CD14-positive monocyte (primary cell): Measurements from ENCODE around the gene RPL10. TPM values are rescaled to one million over a fixed set of nuclear protein-coding genes. Genes with fewer than 3 reads are reported as not detected.

ENCODE experiments used
- DNase-seq, 3 donors: peaks; one replicate each; pipeline ENCODE4 v3.0.0-alpha.2; 2011 to 2022
- H2AFZ ChIP-seq: 2 replicates; pipeline ENCODE4 v1.6.0; 2012; ENCODE audit warnings: mild to moderate bottlenecking, low read depth, low read length, inconsistent platforms; ENCODE audit not compliant: insufficient read depth, poor library complexity, severe bottlenecking
- H3K27ac ChIP-seq, 2 donors: 1 replicate in 1 of 2; 2 replicates in 1 of 2; pipeline ENCODE4 v1.5.1; 2012 to 2013; ENCODE audit warnings: low read length in 2 of 2, control low read depth in 1 of 2, inconsistent platforms in 1 of 2, low read depth in 1 of 2, mild to moderate bottlenecking in 1 of 2
- H3K27me3 ChIP-seq, 2 donors: one replicate each; pipeline versions ENCODE4 v1.6.0 to v1.6.1; 2011 to 2013; ENCODE audit warnings: low read length in 2 of 2; ENCODE audit not compliant: control insufficient read depth in 2 of 2, insufficient read depth in 2 of 2
- H3K36me3 ChIP-seq, 2 donors: replicated peaks in 1 of 2; 1 replicate in 1 of 2; 2 replicates in 1 of 2; pipeline versions ENCODE4 v1.5.1 to v1.6.1; 2012 to 2013; ENCODE audit warnings: low read length in 2 of 2, control low read depth in 1 of 2, inconsistent platforms in 1 of 2, mild to moderate bottlenecking in 1 of 2; ENCODE audit not compliant: insufficient read depth in 2 of 2, control insufficient read depth in 1 of 2
- H3K4me1 ChIP-seq, 2 donors: 1 replicate in 1 of 2; 2 replicates in 1 of 2; pipeline versions ENCODE4 v1.5.1 to v1.6.1; 2012 to 2013; ENCODE audit warnings: low read length in 2 of 2, control low read depth in 1 of 2, inconsistent platforms in 1 of 2, mild to moderate bottlenecking in 1 of 2, moderate library complexity in 1 of 2; ENCODE audit not compliant: insufficient read depth in 2 of 2, control insufficient read depth in 1 of 2
- H3K4me2 ChIP-seq: replicated peaks from 2 replicates; pipeline ENCODE3; 2012; ENCODE audit warnings: low read length, moderate library complexity, mild to moderate bottlenecking; ENCODE audit not compliant: poor library complexity, severe bottlenecking; ENCODE audit errors: extremely low read depth
- H3K4me3 ChIP-seq, 3 experiments: fragments of 200-600 bp in 1 of 3; sonication (generic) in 1 of 3; replicated peaks in 1 of 3; 1 replicate in 2 of 3; 2 replicates in 1 of 3; pipeline ENCODE4 v1.5.1; 2011 to 2013; ENCODE audit warnings: low read length in 3 of 3, mild to moderate bottlenecking in 3 of 3, control low read depth in 2 of 3, low read depth in 2 of 3, inconsistent platforms in 1 of 3, moderate library complexity in 1 of 3
- H3K79me2 ChIP-seq: 2 replicates; pipeline ENCODE4 v1.6.0; 2012; ENCODE audit warnings: mild to moderate bottlenecking, control low read depth, inconsistent platforms, low read length, moderate library complexity; ENCODE audit not compliant: insufficient read depth
- H3K9ac ChIP-seq: 2 replicates; pipeline ENCODE4 v1.6.0; 2017; ENCODE audit warnings: low read length, mild to moderate bottlenecking; ENCODE audit not compliant: insufficient read depth, poor library complexity, severe bottlenecking
- H3K9me3 ChIP-seq, 2 donors: replicated peaks in 1 of 2; 1 replicate in 1 of 2; 2 replicates in 1 of 2; pipeline versions ENCODE4 v1.5.1 to v1.6.1; 2012 to 2013; ENCODE audit warnings: low read length in 2 of 2, control low read depth in 1 of 2; ENCODE audit not compliant: control insufficient read depth in 1 of 2, insufficient read depth in 1 of 2
- H4K20me1 ChIP-seq: 2 replicates; pipeline ENCODE4 v1.6.0; 2012; ENCODE audit warnings: mild to moderate bottlenecking, low read length, control low read depth, moderate library complexity; ENCODE audit not compliant: insufficient read depth
- H3K27ac Mint-ChIP-seq, 7 donors: one replicate each; pipeline ENCODE4 v1.8.0; 2020; ENCODE audit warnings: mild to moderate bottlenecking in 7 of 7, mixed read lengths in 7 of 7, moderate library complexity in 6 of 7, inconsistent platforms in 2 of 7
- H3K27me3 Mint-ChIP-seq, 3 donors: one replicate each; pipeline ENCODE4 v1.8.0; 2021 to 2022; ENCODE audit warnings: low read depth in 3 of 3, mild to moderate bottlenecking in 3 of 3, mixed read lengths in 3 of 3, moderate library complexity in 3 of 3, inconsistent platforms in 1 of 3
- H3K36me3 Mint-ChIP-seq, 2 donors: one replicate each; pipeline ENCODE4 v1.8.0; 2020; ENCODE audit warnings: mixed read lengths in 2 of 2, inconsistent platforms in 1 of 2, mild to moderate bottlenecking in 1 of 2
- H3K4me1 Mint-ChIP-seq: one replicate; pipeline ENCODE4 v1.8.0; 2020; ENCODE audit warnings: mild to moderate bottlenecking, mixed read lengths
- H3K4me3 Mint-ChIP-seq, 2 donors: one replicate each; pipeline ENCODE4 v1.8.0; 2020; ENCODE audit warnings: mild to moderate bottlenecking in 2 of 2, mixed read lengths in 2 of 2, moderate library complexity in 1 of 2
- H3K9me3 Mint-ChIP-seq, 7 donors: one replicate each; pipeline ENCODE4 v1.8.0; 2020 to 2022; ENCODE audit warnings: mixed read lengths in 7 of 7, mild to moderate bottlenecking in 6 of 7, moderate library complexity in 6 of 7, inconsistent platforms in 2 of 7
- CTCF ChIP-seq: fragments of 200-600 bp; IDR thresholded peaks from one replicate; pipeline ENCODE4 v1.8.0; 2022; ENCODE audit warnings: antibody characterized with exemption, mild to moderate bottlenecking
- WGBS: methylation state at CpG from one replicate; pipeline ENCODE4 v1.1.5; 2013; ENCODE audit warnings: missing lambda C conversion rate; ENCODE audit not compliant: insufficient coverage; 5-methylcytosine and 5-hydroxymethylcytosine counted together
- intact Hi-C, 2 donors: fragments of 100-400 bp; cut with micrococcal nuclease; formaldehyde crosslinking; loops; one replicate each; pipeline versions ENCODE4 v1.15.0 to v1.15.1; 2023
- polyA plus RNA-seq, 3 donors: library from polyadenylated mRNA; depleted of rRNA in 1 of 3; unstranded in 2 of 3; stranded (reverse) in 1 of 3; fragments of 300-500 nt in 2 of 3; fragments of >200 nt in 1 of 3; fragmentation: Illumina TruSeq in 2 of 3; gene quantifications; 1 replicate in 2 of 3; 2 replicates in 1 of 3; pipeline ENCODE4 v1.2.3, GENCODE V29; 2012 to 2021

Gene RPL10
- polyA plus RNA-seq, 3 donors: 1,536 to 5,639 (median 1,724) TPM

DNA sequence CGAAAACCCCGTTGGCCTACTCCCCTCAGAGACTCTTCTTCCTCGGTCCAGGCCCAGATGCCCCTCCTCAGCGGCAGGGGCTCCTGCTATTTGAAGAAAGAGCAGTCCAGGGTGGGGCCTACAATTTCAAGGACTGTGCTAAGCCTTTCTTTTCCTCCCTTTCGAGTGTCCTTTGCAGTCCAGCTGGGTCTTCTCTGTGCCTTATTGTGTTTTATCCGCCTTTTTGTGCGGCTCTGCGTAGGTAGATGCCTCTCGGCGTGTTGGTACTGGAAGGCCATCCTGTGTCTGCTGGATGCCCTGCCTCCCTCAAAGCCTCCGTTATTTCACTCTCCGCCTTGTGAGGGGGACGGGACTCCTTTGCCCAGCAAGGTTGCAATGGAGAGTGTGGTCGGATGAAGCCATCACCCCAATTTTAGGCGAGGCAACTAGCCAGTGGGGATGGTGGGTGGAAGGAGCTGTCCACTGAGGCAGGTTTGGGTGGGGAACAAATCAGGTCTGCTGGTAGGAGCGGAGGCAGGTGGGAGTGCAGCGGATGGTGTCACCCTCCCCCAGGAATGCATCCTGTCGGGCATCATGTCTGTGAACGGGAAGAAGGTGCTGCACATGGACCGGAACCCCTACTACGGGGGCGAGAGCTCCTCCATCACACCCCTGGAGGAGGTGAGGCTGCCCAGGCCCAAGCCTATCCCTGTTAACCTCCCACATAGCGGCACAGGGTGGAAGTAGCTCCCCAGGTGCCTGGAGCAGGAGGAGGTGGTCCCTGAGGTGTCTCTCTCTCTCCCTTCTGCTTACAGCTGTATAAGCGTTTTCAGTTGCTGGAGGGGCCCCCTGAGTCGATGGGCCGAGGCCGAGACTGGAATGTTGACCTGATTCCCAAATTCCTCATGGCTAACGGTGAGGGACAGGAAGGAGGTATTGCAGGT lies 40.1 kb downstream of the RPL10 start:
- H3K9ac ChIP-seq: peak overlapping the region; percentile 60
- intact Hi-C loops: loop anchor here in 1 of 2 donors (5.0 kb wide), 1 partner anchor 36 kb away; no protein-coding TSS in a partner anchor
- no peak overlapping the region for H3K27ac ChIP-seq

More for the DNA sequence above, 40.1 kb downstream of the RPL10 start:
- peak overlapping the region; percentile 53 to 75 (median 55) for H3K4me3 ChIP-seq
- H3K9me3 ChIP-seq: peaks cover 0 to 5% of the 10 kb centered on the region in 2 donors
- peak overlapping the region; percentile 85 to 86 for H3K4me3 Mint-ChIP-seq
- DNase-seq: no peak
- peaks cover 35% of the 10 kb centered on the region for H3K79me2 ChIP-seq
- H2AFZ ChIP-seq: no peak overlapping the region
- peaks cover 55 to 62% of the 10 kb centered on the region in 2 donors for H3K36me3 ChIP-seq
- H3K4me1 ChIP-seq: peaks cover 14 to 22% of the 10 kb centered on the region in 2 donors
- peaks cover 0 to 17% (median 11%) of the 10 kb centered on the region in 7 donors for H3K9me3 Mint-ChIP-seq
- H3K36me3 Mint-ChIP-seq: peaks cover 58 to 74% of the 10 kb centered on the region in 2 donors
- WGBS: 80% methylated on average over 2 of the region's 28 CpGs
- H3K27me3 ChIP-seq: no peaks in the 10 kb centered on the region
- H3K27ac Mint-ChIP-seq: peak overlapping the region in 6 of 7 donors; percentile 40 to 79 (median 66)
- peaks cover 20% of the 10 kb centered on the region for H3K4me1 Mint-ChIP-seq
- H3K27me3 Mint-ChIP-seq: peaks cover 0 to 18% (median 0%) of the 10 kb centered on the region in 3 donors
- peak overlapping the region; percentile 75 for H3K4me2 ChIP-seq
- H4K20me1 ChIP-seq: peaks cover 15% of the 10 kb centered on the region
- no peak for TF ChIP-seq CTCF
